Adrenal gland (tissue), 12 donors: ENCODE measurements around the gene RIPPLY3. TPM values are rescaled to one million over a fixed set of nuclear protein-coding genes. Genes with fewer than 3 reads are reported as not detected.

ENCODE experiments used
- DNase-seq, 7 donors: peaks; one replicate each; pipeline ENCODE4 v3.0.0-alpha.2; 2019 to 2020
- H3K27ac ChIP-seq, 5 donors: fragments of 200-600 bp; sonication (generic) in 4 of 5; 1 replicate in 3 of 5; 2 replicates in 2 of 5; pipeline versions ENCODE4 v1.5.1 to v1.8.0; 2016 to 2020; ENCODE audit warnings: mild to moderate bottlenecking in 1 of 5
- H3K27me3 ChIP-seq: fragments of 200-600 bp; 2 replicates; pipeline ENCODE4 v1.8.0; 2021
- H3K36me3 ChIP-seq, 2 donors: fragments of 200-600 bp; replicated peaks in 1 of 2; 1 replicate in 1 of 2; 2 replicates in 1 of 2; pipeline versions ENCODE4 v1.5.1 to v1.8.0; 2018 to 2022
- H3K4me1 ChIP-seq, 2 donors: fragments of 200-600 bp; replicated peaks in 1 of 2; 1 replicate in 1 of 2; 2 replicates in 1 of 2; pipeline versions ENCODE4 v1.5.1 to v1.8.0; 2018 to 2021
- H3K4me3 ChIP-seq, 4 donors: fragments of 200-600 bp; sonication (generic) in 3 of 4; one replicate each; pipeline ENCODE4 v1.5.1; 2016 to 2018
- H3K9me3 ChIP-seq, 3 donors: fragments of 200-600 bp; sonication (generic) in 1 of 3; replicated peaks in 1 of 3; 1 replicate in 2 of 3; 2 replicates in 1 of 3; pipeline versions ENCODE4 v1.5.1 to v1.8.0; 2016 to 2021
- POLR2A ChIP-seq, 2 donors: fragments of 450-650 bp; IDR thresholded peaks; one replicate each; pipeline ENCODE4 v1.6.1; 2017; ENCODE audit warnings: antibody characterized with exemption in 2 of 2, mild to moderate bottlenecking in 2 of 2, moderate library complexity in 1 of 2
- WGBS, 4 donors: extraction: QIAGEN DNeasy Blood & Tissue Kit in 2 of 4; methylation state at CpG; one replicate each; pipeline versions ENCODE4 v1.1.5 to v1.1.7; 2013 to 2017; 5-methylcytosine and 5-hydroxymethylcytosine counted together
- intact Hi-C, 2 donors: fragments of 100-400 bp; cut with DNase I; formaldehyde crosslinking; loops; one replicate each; pipeline versions ENCODE4 v1.14.1 to v1.15.0; 2022 to 2023
- polyA plus RNA-seq, 3 donors: library from polyadenylated mRNA; stranded (reverse); fragments of 200-250 nt in 2 of 3; fragments of 350-450 nt in 1 of 3; fragmentation: Illumina TruSeq in 1 of 3; extraction: RNeasy Lipid Tissue Mini Kit (QIAGEN cat#74804) in 1 of 3; gene quantifications; one replicate each; pipeline ENCODE4 v1.2.3, GENCODE V29; 2013 to 2014
- total RNA-seq, 9 donors: library from RNA; depleted of rRNA in 4 of 9; stranded (reverse); fragments of >200 nt in 4 of 9; fragments of 120-200 nt in 1 of 9; fragmentation: NEBNext Ultra II Directional in 1 of 9; extraction: Animal tissue kit (Norgen Biotek cat#: 25700) in 1 of 9; gene quantifications; one replicate each; pipeline versions ENCODE4 v1.1.0 to v1.2.4, GENCODE V29; 2013 to 2023
- TF ChIP-seq, protein P1 (sequence below), 6 experiments: fragments of 450-650 bp in 4 of 6; fragments of 200-600 bp in 2 of 6; sonication (generic) in 1 of 6; IDR thresholded peaks; 1 replicate in 5 of 6; 2 replicates in 1 of 6; pipeline versions ENCODE4 v1.5.1 to v1.8.0; 2016 to 2021; ENCODE audit warnings: antibody characterized with exemption in 6 of 6, mild to moderate bottlenecking in 2 of 6, moderate library complexity in 1 of 6
- donor health status: healthy with polysubstance abuse.
- donor health status: Bipolar disorder and iron deficiency.
- donor health status: DM: yes; HTN: yes; CAD: no.
- donor health status: DM: no; HTN: no; CAD: no.
- donor health status: DM: no; HTN: no; CAD: no.
- donor health status: DM: yes; HTN: yes; CAD: no.

The RIPPLY3 gene
- total and polyA plus RNA-seq, 12 donors = 0.17 to 1.3 (median 0.39) TPM; not detected in 3

- DNase-seq = no peak
- TF ChIP-seq, protein P1, sequence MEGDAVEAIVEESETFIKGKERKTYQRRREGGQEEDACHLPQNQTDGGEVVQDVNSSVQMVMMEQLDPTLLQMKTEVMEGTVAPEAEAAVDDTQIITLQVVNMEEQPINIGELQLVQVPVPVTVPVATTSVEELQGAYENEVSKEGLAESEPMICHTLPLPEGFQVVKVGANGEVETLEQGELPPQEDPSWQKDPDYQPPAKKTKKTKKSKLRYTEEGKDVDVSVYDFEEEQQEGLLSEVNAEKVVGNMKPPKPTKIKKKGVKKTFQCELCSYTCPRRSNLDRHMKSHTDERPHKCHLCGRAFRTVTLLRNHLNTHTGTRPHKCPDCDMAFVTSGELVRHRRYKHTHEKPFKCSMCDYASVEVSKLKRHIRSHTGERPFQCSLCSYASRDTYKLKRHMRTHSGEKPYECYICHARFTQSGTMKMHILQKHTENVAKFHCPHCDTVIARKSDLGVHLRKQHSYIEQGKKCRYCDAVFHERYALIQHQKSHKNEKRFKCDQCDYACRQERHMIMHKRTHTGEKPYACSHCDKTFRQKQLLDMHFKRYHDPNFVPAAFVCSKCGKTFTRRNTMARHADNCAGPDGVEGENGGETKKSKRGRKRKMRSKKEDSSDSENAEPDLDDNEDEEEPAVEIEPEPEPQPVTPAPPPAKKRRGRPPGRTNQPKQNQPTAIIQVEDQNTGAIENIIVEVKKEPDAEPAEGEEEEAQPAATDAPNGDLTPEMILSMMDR (IDR thresholded peaks at IDR 0.05) = no peak
- 88 to 100% (median 99%) methylated on average over 2 to 4 of the region's 4 CpGs for WGBS, 4 donors
- Histone ChIP-seq H3K4me3 (no peak overlapping the region), H3K36me3 (no peaks in the 10 kb centered on the region), H3K4me1 (no peaks in the 10 kb centered on the region), H3K27me3 (no peaks in the 10 kb centered on the region), H3K27ac (no peak overlapping the region), H3K9me3 (no peaks in the 10 kb centered on the region)
- intact Hi-C loops = no loop called here
Observed at GRCh38 chr21:37041706-37042271, 35.3 kb downstream of the RIPPLY3 start.

- WGBS, 4 donors = 83 to 88% (median 86%) methylated on average over 6 of the region's 6 CpGs
- TF ChIP-seq POLR2A (IDR thresholded peaks at IDR 0.05) = no peak
- TF ChIP-seq, protein P1 (IDR thresholded peaks at IDR 0.05) = no peak
- H3K4me3 ChIP-seq = no peak overlapping the region
- no peaks in the 10 kb centered on the region for H3K4me1 ChIP-seq
- DNase-seq = peak in 2 of 7 donors; percentile 11 to 39
- H3K9me3 ChIP-seq = no peaks in the 10 kb centered on the region
- no peaks in the 10 kb centered on the region for H3K27me3 ChIP-seq
- no peak overlapping the region for H3K27ac ChIP-seq
- intact Hi-C loops = no loop called here
- H3K36me3 ChIP-seq = no peaks in the 10 kb centered on the region
Observed at GRCh38 chr21:37043818-37044217, 37.3 kb downstream of the RIPPLY3 start.

DNA sequence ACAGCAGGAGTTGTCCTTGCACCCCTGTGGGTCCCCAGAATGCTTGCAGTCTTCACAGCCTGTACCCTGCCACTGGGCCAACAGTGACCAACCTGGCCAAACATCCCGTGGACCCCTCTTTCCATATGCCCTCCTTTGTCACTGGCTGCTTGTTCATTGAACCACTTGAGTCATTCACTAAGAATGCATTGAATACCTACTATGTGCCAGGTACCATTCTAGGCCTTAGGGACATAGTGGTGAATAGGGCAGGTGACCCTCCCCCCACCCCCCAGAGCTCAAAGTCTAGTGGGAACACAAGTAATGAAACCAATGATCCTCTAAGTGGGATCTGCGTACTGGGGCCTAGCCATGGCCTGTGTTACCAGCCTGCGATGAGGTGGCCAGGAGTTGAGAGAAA, 38.1 kb downstream of the RIPPLY3 start:
- DNase-seq = no peak
- TF ChIP-seq POLR2A (IDR thresholded peaks at IDR 0.05) = no peak
- TF ChIP-seq, protein P1 (IDR thresholded peaks at IDR 0.05) = no peak
- Histone ChIP-seq H3K36me3 (no peaks in the 10 kb centered on the region), H3K4me3 (no peak overlapping the region), H3K4me1 (no peaks in the 10 kb centered on the region), H3K27me3 (no peaks in the 10 kb centered on the region), H3K9me3 (no peaks in the 10 kb centered on the region), H3K27ac (no peak overlapping the region)
- intact Hi-C loops = no loop called here
- WGBS, 4 donors = 88 to 97% (median 94%) methylated on average over 1 to 3 of the region's 3 CpGs

- Histone ChIP-seq H3K4me3 (no peak overlapping the region), H3K36me3 (no peaks in the 10 kb centered on the region), H3K27me3 (no peaks in the 10 kb centered on the region), H3K9me3 (no peaks in the 10 kb centered on the region), H3K27ac (no peak overlapping the region), H3K4me1 (no peaks in the 10 kb centered on the region)
- TF ChIP-seq, protein P1 (IDR thresholded peaks at IDR 0.05) = no peak
- no peak for TF ChIP-seq POLR2A (IDR thresholded peaks at IDR 0.05)
- intact Hi-C loops = no loop called here
- DNase-seq = no peak
- WGBS, 4 donors = 59 to 71% (median 67%) methylated on average over 6 of the region's 6 CpGs
Observed at GRCh38 chr21:37045149-37045548, 38.6 kb downstream of the RIPPLY3 start.
